Fibroblast of pulmonary artery (primary cell): ENCODE measurements around the gene CYP46A1.
"Not testable (repeated sequence)": the region's sequence is repeated elsewhere in the genome, so short reads cannot be mapped to it uniquely, and the experiment has no call there.

ENCODE experiments used
- DNase-seq: peaks from one replicate; pipeline ENCODE4 v3.0.0-alpha.2; 2010; ENCODE audit warnings: low read depth
- H3K4me3 ChIP-seq: replicated peaks from 2 replicates; pipeline ENCODE4 v1.5.1; 2011; ENCODE audit warnings: low read depth, mild to moderate bottlenecking, control low read depth, low read length, moderate library complexity
- CTCF ChIP-seq: IDR thresholded peaks from 2 replicates; pipeline ENCODE4 v1.5.1; 2011; ENCODE audit warnings: mild to moderate bottlenecking, control low read depth, low read length, inconsistent platforms; ENCODE audit errors: missing control alignments

CYP46A1 gene

GRCh38 chr14:99657645-99658155 lies 26.4 kb upstream of the CYP46A1 start:
- no peak for DNase-seq
- TF ChIP-seq CTCF = no peak
- H3K4me3 ChIP-seq = no peak overlapping the region

- no peak for TF ChIP-seq CTCF
- H3K4me3 ChIP-seq = no peak overlapping the region
- DNase-seq = no peak
Observed at GRCh38 chr14:99658218-99658845, 25.8 kb upstream of the CYP46A1 start.

DNA sequence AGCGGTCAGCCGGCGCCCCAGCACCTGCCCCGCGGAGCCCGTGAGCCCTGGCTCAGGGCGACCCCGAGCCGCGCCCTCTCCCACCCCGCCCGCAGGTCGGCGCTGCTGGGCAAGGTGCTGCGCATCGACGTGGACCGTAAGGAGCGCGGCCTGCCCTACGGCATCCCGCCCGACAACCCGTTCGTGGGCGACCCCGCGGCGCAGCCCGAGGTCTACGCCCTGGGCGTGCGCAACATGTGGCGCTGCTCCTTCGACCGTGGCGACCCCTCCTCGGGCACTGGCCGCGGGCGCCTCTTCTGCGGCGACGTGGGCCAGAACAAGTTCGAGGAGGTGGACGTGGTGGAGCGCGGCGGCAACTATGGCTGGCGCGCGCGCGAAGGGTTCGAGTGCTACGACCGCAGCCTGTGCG lies 24.8 kb upstream of the CYP46A1 start:
- no peak for DNase-seq
- no peak overlapping the region for H3K4me3 ChIP-seq
- TF ChIP-seq CTCF = no peak

- TF ChIP-seq CTCF = no peak
- no peak overlapping the region for H3K4me3 ChIP-seq
- DNase-seq = no peak
Observed at GRCh38 chr14:99660006-99660566, 24.0 kb upstream of the CYP46A1 start.

- no peak for TF ChIP-seq CTCF
- no peak for DNase-seq
- H3K4me3 ChIP-seq = no peak overlapping the region
Observed at GRCh38 chr14:99660794-99661193, 23.3 kb upstream of the CYP46A1 start.

GRCh38 chr14:99661206-99661605 lies 22.9 kb upstream of the CYP46A1 start:
- DNase-seq, H3K4me3 ChIP-seq: not testable (repeated sequence)

- no peak for DNase-seq
- TF ChIP-seq CTCF = no peak
- H3K4me3 ChIP-seq = no peak overlapping the region
Observed at GRCh38 chr14:99662846-99663245, 21.3 kb upstream of the CYP46A1 start.
